Body of pancreas (tissue), 4 donors: Measurements from ENCODE around the gene PHF5A. TPM values are rescaled to one million over a fixed set of nuclear protein-coding genes. Genes with fewer than 3 reads are reported as not detected.

Experiments used
- ATAC-seq: fragments of 150-250 bp; one replicate; pipeline ENCODE4 v1.9.1; 2016
- DNase-seq, 4 donors: peaks; one replicate each; pipeline ENCODE4 v3.0.0-alpha.2; 2019
- H3K27ac ChIP-seq, 4 donors: fragments of 200-600 bp; sonication (generic); 1 replicate in 3 of 4; 2 replicates in 1 of 4; pipeline versions ENCODE4 v1.5.1 to v1.6.1; 2016 to 2019; ENCODE audit warnings: mild to moderate bottlenecking in 1 of 4, mixed read lengths in 1 of 4, moderate library complexity in 1 of 4
- H3K27me3 ChIP-seq, 2 donors: fragments of 200-600 bp; sonication (generic); one replicate each; pipeline ENCODE4 v1.6.0; 2016; ENCODE audit warnings: mild to moderate bottlenecking in 1 of 2
- H3K36me3 ChIP-seq, 2 donors: fragments of 200-600 bp; sonication (generic); replicated peaks in 1 of 2; 2 replicates each; pipeline ENCODE4 v1.5.1; 2016; ENCODE audit warnings: low read depth in 2 of 2; ENCODE audit not compliant: insufficient read depth in 1 of 2
- H3K4me1 ChIP-seq: fragments of 200-600 bp; sonication (generic); one replicate; pipeline ENCODE4 v1.6.0; 2016
- H3K4me3 ChIP-seq, 2 donors: fragments of 200-600 bp; sonication (generic); 1 replicate in 1 of 2; 2 replicates in 1 of 2; pipeline ENCODE4 v1.5.1; 2016 to 2019
- H3K9me3 ChIP-seq, 3 donors: fragments of 200-600 bp; sonication (generic); 1 replicate in 2 of 3; 2 replicates in 1 of 3; pipeline ENCODE4 v1.5.1; 2016
- POLR2A ChIP-seq, 3 donors: fragments of 450-650 bp; IDR thresholded peaks; one replicate each; pipeline ENCODE4 v1.6.1; 2016; ENCODE audit warnings: antibody characterized with exemption in 3 of 3, mild to moderate bottlenecking in 2 of 3
- WGBS, 2 donors: methylation state at CpG; one replicate each; pipeline ENCODE4 v1.1.5; 2017; 5-methylcytosine and 5-hydroxymethylcytosine counted together
- intact Hi-C: fragments of 100-400 bp; cut with DNase I; formaldehyde crosslinking; loops from one replicate; pipeline ENCODE4 v1.15.1; 2023
- total RNA-seq, 2 donors: library from RNA; depleted of rRNA; stranded (reverse); fragments of >200 nt; gene quantifications; one replicate each; pipeline ENCODE4 v1.1.0, GENCODE V29; 2016
- TF ChIP-seq, protein P1 (sequence below), 7 experiments: fragments of 450-650 bp in 4 of 7; fragments of 200-600 bp in 3 of 7; sonication (generic) in 3 of 7; IDR thresholded peaks; one replicate each; pipeline ENCODE4 v1.5.1; 2016 to 2019; ENCODE audit warnings: antibody characterized with exemption in 7 of 7

Gene PHF5A
- total RNA-seq, 2 donors from 2014 or later: 15.5 to 19.2 TPM

GRCh38 chr22:41459431-41459830 is 9.1 kb downstream of the PHF5A start:
- no peak for TF ChIP-seq POLR2A (IDR thresholded peaks at IDR 0.05)
- TF ChIP-seq, protein P1, sequence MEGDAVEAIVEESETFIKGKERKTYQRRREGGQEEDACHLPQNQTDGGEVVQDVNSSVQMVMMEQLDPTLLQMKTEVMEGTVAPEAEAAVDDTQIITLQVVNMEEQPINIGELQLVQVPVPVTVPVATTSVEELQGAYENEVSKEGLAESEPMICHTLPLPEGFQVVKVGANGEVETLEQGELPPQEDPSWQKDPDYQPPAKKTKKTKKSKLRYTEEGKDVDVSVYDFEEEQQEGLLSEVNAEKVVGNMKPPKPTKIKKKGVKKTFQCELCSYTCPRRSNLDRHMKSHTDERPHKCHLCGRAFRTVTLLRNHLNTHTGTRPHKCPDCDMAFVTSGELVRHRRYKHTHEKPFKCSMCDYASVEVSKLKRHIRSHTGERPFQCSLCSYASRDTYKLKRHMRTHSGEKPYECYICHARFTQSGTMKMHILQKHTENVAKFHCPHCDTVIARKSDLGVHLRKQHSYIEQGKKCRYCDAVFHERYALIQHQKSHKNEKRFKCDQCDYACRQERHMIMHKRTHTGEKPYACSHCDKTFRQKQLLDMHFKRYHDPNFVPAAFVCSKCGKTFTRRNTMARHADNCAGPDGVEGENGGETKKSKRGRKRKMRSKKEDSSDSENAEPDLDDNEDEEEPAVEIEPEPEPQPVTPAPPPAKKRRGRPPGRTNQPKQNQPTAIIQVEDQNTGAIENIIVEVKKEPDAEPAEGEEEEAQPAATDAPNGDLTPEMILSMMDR (IDR thresholded peaks at IDR 0.05): no peak
- no peak overlapping the region for H3K4me3 ChIP-seq
- WGBS, 2 donors: 44 to 75% methylated on average over 1 of the region's 1 CpG
- H3K27ac ChIP-seq: no peak overlapping the region
- DNase-seq: no peak
- no peaks in the 10 kb centered on the region for H3K27me3 ChIP-seq
- no peaks in the 10 kb centered on the region for H3K4me1 ChIP-seq
- intact Hi-C loops: loop anchor here (10.0 kb wide), 1 partner anchor 55 kb away; no protein-coding TSS in a partner anchor
- H3K9me3 ChIP-seq: no peaks in the 10 kb centered on the region
- peaks cover 0 to 20% of the 10 kb centered on the region in 2 donors for H3K36me3 ChIP-seq
- no peak for ATAC-seq

DNA sequence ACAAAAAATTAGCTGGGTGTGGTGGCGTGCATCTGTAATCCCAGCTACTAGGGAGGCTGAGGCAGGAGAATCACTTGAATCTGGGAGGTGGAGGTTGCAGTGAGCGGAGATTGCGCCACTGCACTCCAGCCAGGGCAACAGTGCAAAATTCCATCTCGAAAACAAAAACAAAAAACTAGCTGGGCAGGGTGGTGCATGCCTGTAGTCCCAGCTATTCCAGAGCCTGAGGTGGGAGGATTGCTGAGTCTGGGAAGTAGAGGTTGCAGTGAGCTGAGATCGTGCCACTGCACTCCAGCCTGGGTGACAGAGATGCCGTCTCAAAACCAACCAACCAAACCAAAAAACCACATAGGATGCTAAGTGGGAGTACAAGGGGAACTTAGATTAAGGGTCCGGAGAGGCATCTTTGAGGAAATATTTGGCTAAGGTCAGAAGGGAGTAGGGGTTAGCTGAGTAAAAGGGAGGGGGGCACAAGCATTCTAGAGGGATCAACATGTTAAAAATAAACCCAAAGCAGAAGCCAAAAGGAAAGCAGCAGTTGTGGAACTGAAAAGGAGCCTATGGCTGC is 10.2 kb downstream of the PHF5A start:
- peaks cover 0 to 14% of the 10 kb centered on the region in 2 donors for H3K36me3 ChIP-seq
- ATAC-seq: no peak

DNA sequence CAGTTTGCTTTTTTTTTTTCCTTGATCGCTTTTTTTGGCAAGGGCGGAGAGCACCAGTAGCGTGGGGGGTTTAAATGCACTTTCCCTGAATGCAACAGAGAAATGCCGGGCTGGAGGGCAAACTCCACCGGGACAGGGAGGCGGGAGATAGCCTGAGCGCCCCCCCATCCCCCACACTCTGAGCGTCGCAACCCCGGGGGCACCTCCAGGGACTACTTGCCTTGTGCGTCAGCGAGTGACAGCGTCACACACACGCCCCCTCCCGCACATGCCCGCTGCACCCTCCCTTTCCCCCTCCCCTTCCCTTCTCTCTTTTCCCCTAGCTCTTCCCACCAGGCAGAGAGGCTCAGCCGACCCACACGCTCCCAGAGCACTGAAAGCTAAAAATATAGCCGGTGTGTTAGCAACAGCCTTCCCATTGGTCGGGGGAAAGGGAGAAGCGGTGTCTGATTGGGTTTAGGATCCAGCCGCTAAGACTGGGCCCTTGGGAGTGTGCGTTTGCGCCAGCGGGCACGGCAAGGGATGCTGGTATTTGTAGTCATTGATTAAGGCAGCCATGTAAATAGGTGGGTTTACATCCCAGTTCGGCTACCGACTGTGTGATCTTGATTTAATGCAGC is 20.2 kb downstream of the PHF5A start:
- 0% methylated on average over 25 to 28 of the region's 28 CpGs for WGBS, 2 donors
- ATAC-seq (peak; percentile 80), DNase-seq (peak; percentile 94 to 98 (median 96))
- Histone ChIP-seq H3K9me3 (no peaks in the 10 kb centered on the region), H3K4me1 (peaks cover 16% of the 10 kb centered on the region), H3K36me3 (no peaks in the 10 kb centered on the region), H3K4me3 (peak overlapping the region; percentile 55 to 75), H3K27me3 (no peaks in the 10 kb centered on the region), H3K27ac (peak overlapping the region; percentile 99 to 100 (median 100))
- TF ChIP-seq, protein P1 (IDR thresholded peaks at IDR 0.05): peak in 1 of 7 experiments; percentile 5
- peak; percentile 82 to 94 (median 84) for TF ChIP-seq POLR2A (IDR thresholded peaks at IDR 0.05)
- intact Hi-C loops: no loop called here

More for the DNA sequence above, 10.2 kb downstream of the PHF5A start:
- intact Hi-C loops: loop anchor here (10.0 kb wide), 1 partner anchor 57 kb away; no protein-coding TSS in a partner anchor
- no peaks in the 10 kb centered on the region for H3K9me3 ChIP-seq
- H3K4me3 ChIP-seq: no peak overlapping the region
- H3K27ac ChIP-seq: no peak overlapping the region
- TF ChIP-seq, protein P1 (IDR thresholded peaks at IDR 0.05): no peak
- no peak for TF ChIP-seq POLR2A (IDR thresholded peaks at IDR 0.05)
- no peak for DNase-seq
- WGBS, 2 donors: 88 to 94% methylated on average over 7 of the region's 7 CpGs
- H3K27me3 ChIP-seq: no peaks in the 10 kb centered on the region
- H3K4me1 ChIP-seq: no peaks in the 10 kb centered on the region

DNA sequence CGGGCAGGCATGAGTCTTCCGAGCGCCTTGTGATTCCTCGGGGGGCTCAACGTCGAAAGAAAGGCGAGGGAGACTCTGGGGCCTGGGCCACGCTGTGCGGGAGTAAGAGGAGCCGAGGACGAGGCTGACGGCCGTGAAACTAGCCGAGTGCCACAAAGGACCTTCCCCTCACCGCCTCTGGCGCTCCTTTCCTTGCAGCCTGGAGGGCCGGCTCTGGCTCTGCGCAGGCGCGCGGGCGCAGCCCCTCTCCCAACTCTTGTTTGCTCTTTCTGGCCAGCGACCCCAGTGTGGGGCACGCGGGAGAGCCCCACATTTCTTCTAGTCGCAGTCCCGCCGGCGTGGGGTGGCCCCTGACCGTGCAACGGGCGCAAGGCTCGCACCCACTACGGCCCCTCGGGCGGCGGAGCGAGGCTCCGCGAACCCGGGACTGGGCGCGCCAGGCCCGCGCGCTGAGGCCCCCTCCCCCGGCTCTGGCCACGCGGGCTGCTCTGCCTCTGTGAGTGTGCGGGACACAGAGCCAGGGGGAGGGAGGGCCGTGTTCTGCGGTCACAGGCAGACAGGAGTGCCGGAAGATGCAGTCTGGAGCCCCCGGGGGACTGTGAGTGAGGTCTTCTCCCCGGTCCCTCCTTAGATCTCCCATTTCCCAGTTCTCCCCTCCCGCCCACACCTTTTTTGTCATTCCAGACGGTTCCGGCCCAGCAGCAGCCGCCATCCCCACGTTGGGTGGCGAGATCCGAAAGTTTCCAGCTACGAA is 20.9 kb downstream of the PHF5A start:
- no peaks in the 10 kb centered on the region for H3K27me3 ChIP-seq
- peaks cover 23% of the 10 kb centered on the region for H3K4me1 ChIP-seq
- peak overlapping the region; percentile 75 to 97 for H3K4me3 ChIP-seq
- DNase-seq: peak; percentile 68 to 77 (median 76)
- 0 to 1% methylated on average over 32 to 63 of the region's 63 CpGs for WGBS, 2 donors
- intact Hi-C loops: no loop called here
- peak; percentile 27 for ATAC-seq
- peak overlapping the region; percentile 99 to 100 (median 100) for H3K27ac ChIP-seq
- no peak for TF ChIP-seq POLR2A (IDR thresholded peaks at IDR 0.05)
- TF ChIP-seq, protein P1 (IDR thresholded peaks at IDR 0.05): peak in 1 of 7 experiments; percentile 2
- H3K36me3 ChIP-seq: no peaks in the 10 kb centered on the region
- H3K9me3 ChIP-seq: no peaks in the 10 kb centered on the region
